LNCaP clone FGC (cell line): ENCODE measurements around the gene CUL9.

ENCODE experiments used
- DNase-seq: peaks from one replicate; pipeline ENCODE4 v3.0.0-alpha.2; 2011; ENCODE audit warnings: low read depth
- H3K4me3 ChIP-seq: 2 replicates; pipeline ENCODE4 v1.5.1; 2011; ENCODE audit warnings: mild to moderate bottlenecking, low read depth, low read length, control low read depth
- CTCF ChIP-seq: IDR thresholded peaks from 2 replicates; pipeline ENCODE4 v1.5.1; 2012; ENCODE audit warnings: mild to moderate bottlenecking; ENCODE audit not compliant: control insufficient read depth, insufficient read depth; ENCODE audit errors: extremely low read depth

The CUL9 gene

GRCh38 chr6:43200541-43200940, 18.5 kb downstream of the CUL9 start:
- no peak for TF ChIP-seq CTCF
- H3K4me3 ChIP-seq = no peak overlapping the region
- no peak for DNase-seq

- no peak for DNase-seq
- no peak for TF ChIP-seq CTCF
- H3K4me3 ChIP-seq = no peak overlapping the region
Observed at GRCh38 chr6:43202451-43202850, 20.5 kb downstream of the CUL9 start.

GRCh38 chr6:43203029-43203717, 21.2 kb downstream of the CUL9 start:
- no peak for DNase-seq
- H3K4me3 ChIP-seq = no peak overlapping the region
- no peak for TF ChIP-seq CTCF

GRCh38 chr6:43203718-43204095, 21.7 kb downstream of the CUL9 start:
- H3K4me3 ChIP-seq = no peak overlapping the region
- DNase-seq = no peak
- TF ChIP-seq CTCF = no peak

- TF ChIP-seq CTCF = no peak
- H3K4me3 ChIP-seq = no peak overlapping the region
- DNase-seq = no peak
Observed at GRCh38 chr6:43204271-43205105, 22.5 kb downstream of the CUL9 start.

- TF ChIP-seq CTCF = no peak
- no peak for DNase-seq
- no peak overlapping the region for H3K4me3 ChIP-seq
Observed at GRCh38 chr6:43205849-43206248, 23.9 kb downstream of the CUL9 start.
